IMR-90 (cell line): Measurements from ENCODE around the gene ABCC9.

ENCODE experiments used
- BHLHE40 ChIP-seq: fragments of 150-350 bp; IDR thresholded peaks from 2 replicates; pipeline ENCODE4 v1.6.1; 2016; ENCODE audit warnings: mild to moderate bottlenecking, low read depth, low read length
- CTCF ChIP-seq: conservative IDR thresholded peaks from 2 replicates; pipeline ENCODE4 v1.5.1; 2012; ENCODE audit warnings: mild to moderate bottlenecking, low read depth, low read length, improper control_type of control experiment
- ELK1 ChIP-seq: fragments of 150-350 bp; IDR thresholded peaks from 2 replicates; pipeline ENCODE4 v1.6.1; 2016; ENCODE audit warnings: low read depth, mild to moderate bottlenecking, low read length, moderate library complexity, borderline replicate concordance
- FOS ChIP-seq: fragments of 150-350 bp; IDR thresholded peaks from 2 replicates; pipeline ENCODE4 v1.6.1; 2016; ENCODE audit warnings: low read depth, low read length
- MAFK ChIP-seq: IDR thresholded peaks from 2 replicates; pipeline ENCODE4 v1.6.1; 2012; ENCODE audit warnings: low read depth, low read length, improper control_type of control experiment
- MXI1 ChIP-seq: IDR thresholded peaks from 2 replicates; pipeline ENCODE4 v1.6.1; 2012; ENCODE audit warnings: low read depth, mild to moderate bottlenecking, low read length, moderate library complexity, borderline replicate concordance
- POLR2A ChIP-seq: IDR thresholded peaks from 2 replicates; pipeline ENCODE4 v1.6.1; 2012; ENCODE audit warnings: mild to moderate bottlenecking, low read depth, low read length
- RAD21 ChIP-seq: IDR thresholded peaks from 2 replicates; pipeline ENCODE4 v1.6.1; 2012; ENCODE audit warnings: low read length, improper control_type of control experiment
- USF2 ChIP-seq: fragments of 150-350 bp; IDR thresholded peaks from 2 replicates; pipeline ENCODE4 v1.6.1; 2017; ENCODE audit warnings: mild to moderate bottlenecking, antibody characterized with exemption, low read length, low read depth

- no peak for TF ChIP-seq ELK1
- TF ChIP-seq CTCF, result no peak
- no peak for TF ChIP-seq MAFK
- TF ChIP-seq POLR2A, result no peak
- TF ChIP-seq USF2, result no peak
- TF ChIP-seq BHLHE40, result peak; percentile 5; the same call in 1 of the 2 replicates
- TF ChIP-seq MXI1, result no peak
- TF ChIP-seq FOS, result no peak
- TF ChIP-seq RAD21, result no peak
These were observed 122.0 kb downstream of the ABCC9 start for GRCh38 chr12:21819236-21819635.
